HG03025 (cell line): ENCODE results near the gene CEP78.
"Not testable (repeated sequence)": the region's sequence is repeated elsewhere in the genome, so short reads cannot be mapped to it uniquely, and the experiment has no call there.

Experiments
- ATAC-seq: cut with Tn5 transposase; IDR thresholded peaks from one replicate; pipeline ENCODE4 v1.9.1; 2021; ENCODE audit warnings: mild to moderate bottlenecking, moderate library complexity; ENCODE audit not compliant: unreplicated experiment, low FRiP score

CEP78 gene

GRCh38 chr9:78280982-78281668 is 45.2 kb downstream of the CEP78 start:
- ATAC-seq = no peak

- not testable (repeated sequence) for ATAC-seq
Measured at GRCh38 chr9:78284181-78284580, 48.3 kb downstream of the CEP78 start.

GRCh38 chr9:78286125-78286524 is 50.2 kb downstream of the CEP78 start:
- ATAC-seq = no peak

GRCh38 chr9:78286946-78287388 is 51.1 kb downstream of the CEP78 start:
- no peak for ATAC-seq

- ATAC-seq = no peak
Measured at GRCh38 chr9:78288214-78288892, 52.5 kb downstream of the CEP78 start.

GRCh38 chr9:78289474-78289873 is 53.6 kb downstream of the CEP78 start:
- no peak for ATAC-seq

GRCh38 chr9:78291240-78291925 is 55.5 kb downstream of the CEP78 start:
- no peak for ATAC-seq

DNA sequence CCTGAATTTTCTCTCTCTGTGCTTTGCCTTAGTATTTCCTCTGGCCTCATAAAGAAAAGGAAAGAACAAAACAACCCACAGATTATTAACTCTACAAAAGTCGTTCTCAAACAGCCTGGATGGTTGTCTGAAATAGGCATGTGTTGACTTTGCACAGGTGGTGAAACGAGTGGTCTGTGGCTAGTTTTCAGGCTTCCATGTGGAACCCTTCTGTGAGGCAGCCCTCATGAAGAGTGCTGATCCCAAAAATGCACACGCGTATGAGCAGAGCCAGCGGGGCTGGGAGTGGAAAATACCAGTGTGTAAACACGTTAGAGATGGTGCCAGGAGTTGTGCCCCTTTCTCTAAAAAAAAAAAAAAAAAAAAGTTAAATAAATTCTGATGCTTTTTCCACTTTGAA is 56.2 kb downstream of the CEP78 start:
- no peak for ATAC-seq

- no peak for ATAC-seq
Measured at GRCh38 chr9:78292716-78293497, 57.0 kb downstream of the CEP78 start.

DNA sequence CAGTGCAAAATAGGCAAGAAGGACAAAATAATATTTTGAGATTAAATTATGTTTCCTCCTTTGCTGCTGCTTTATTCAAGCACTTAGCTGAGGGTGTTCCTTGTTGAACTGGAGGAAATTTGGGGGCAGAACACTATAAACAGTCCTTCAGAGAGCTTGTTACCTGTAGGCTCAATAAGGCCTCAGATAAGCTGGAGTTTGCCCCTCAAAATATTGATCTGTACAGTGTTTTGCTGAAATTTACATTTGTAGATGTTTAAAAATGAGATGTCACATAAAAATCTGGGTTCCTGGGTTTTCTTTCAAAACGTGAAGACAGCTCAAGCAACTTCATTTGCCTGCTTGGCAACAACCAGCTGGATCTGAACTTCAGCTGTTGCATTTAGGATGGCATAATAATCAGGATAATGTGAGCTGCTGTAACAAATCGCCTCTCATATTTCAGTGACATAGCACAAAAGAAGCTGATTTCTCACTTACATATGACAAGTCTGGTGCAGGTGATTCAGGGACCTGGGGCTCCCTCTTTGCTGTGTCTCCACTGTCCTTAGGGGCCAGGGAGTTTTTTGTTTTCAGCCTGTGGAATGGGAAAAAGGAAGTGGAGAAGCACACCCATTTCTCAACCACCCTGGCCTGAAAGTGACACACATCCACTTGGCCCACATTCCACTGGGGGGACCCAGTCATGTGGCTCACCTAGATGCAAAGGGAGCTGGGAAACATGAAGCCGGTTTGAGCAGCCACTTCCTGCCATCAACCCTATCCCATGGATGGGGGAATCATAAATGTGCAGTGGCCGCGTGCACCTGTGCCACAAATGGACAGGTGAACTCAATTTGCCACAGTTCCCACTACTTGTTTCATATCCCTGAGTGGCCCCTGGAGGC is 58.7 kb downstream of the CEP78 start:
- no peak for ATAC-seq

GRCh38 chr9:78295177-78295575 is 59.3 kb downstream of the CEP78 start:
- ATAC-seq = no peak

- ATAC-seq = no peak
Measured at GRCh38 chr9:78295731-78296130, 59.9 kb downstream of the CEP78 start.

- ATAC-seq = no peak
Measured at GRCh38 chr9:78296201-78296892, 60.5 kb downstream of the CEP78 start.

DNA sequence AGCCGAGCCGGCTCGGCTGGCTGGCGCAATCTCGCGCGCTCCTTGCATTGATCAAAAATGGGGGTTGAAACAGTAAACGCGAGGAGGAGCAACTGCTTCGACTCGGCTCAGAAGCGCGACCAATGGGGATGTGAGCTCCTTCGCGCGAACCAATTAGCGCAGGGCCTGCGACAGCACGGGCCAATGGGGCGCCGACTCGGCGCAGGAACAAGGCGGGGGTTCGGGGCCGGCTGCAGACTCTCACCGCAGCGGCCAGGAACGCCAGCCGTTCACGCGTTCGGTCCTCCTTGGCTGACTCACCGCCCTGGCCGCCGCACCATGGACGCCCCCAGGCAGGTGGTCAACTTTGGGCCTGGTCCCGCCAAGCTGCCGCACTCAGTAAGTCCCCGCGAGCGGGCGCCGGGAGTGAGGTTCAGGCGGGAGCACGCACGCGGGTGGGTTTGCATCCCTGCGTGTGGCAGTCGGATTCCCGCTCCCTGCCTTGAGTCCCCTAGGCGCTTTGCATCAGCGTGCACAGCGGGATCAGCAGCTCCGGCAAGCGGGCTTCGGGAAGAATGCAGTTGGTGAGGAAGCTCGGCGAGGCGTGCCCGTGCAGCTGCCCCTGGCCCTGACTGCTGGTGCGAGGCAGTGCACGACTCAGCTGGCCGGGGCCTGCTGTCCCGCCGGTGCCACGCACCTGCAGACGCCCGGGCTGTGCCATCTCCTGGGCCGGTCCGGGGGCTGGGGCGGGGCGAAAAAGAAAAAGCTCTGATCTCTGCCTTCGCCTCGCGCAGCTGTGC is 61.2 kb downstream of the CEP78 start, which contains the start of gene PSAT1:
Gene PSAT1 (plus strand): TSS at position 233 of the 779 bp plus-strand sequence. CDS start 86 bp downstream, at position 319.
- peak; percentile 97 for ATAC-seq

GRCh38 chr9:78297672-78297961 is 61.7 kb downstream of the CEP78 start:
- no peak for ATAC-seq

DNA sequence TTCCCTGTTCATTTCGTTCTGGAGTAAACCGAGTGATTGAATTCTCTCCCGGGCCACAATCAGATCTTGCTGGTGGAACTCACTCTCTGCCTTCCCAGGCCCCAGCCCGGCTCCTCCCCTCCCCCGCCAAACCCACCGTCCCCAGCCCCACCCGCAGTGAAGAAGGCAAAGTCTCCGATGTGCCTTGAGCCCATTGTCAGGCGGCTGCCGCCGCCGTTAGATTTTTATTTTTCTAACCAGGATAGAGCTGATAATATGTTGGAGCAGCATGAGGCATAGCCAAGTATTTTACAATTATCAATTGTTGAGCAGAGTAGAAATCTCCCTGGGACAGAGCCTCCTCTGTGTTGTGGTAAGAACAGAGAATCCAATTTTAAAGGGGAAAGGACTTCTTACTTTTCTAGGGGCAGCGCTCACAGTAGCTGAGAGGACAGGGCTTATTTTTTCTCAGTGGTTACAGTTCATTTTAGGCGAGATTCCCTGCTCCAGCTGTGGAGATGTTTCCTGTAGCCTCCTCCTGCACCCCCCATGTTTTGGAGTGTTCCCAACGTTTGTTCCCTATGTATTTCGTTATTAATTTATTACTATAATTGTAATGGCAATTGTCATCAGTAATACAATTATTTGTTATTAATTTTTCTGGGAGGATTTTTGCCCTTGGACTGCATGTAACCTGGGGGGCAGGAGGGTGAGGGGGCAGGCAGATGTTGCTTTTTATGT is 62.3 kb downstream of the CEP78 start:
- ATAC-seq = no peak

GRCh38 chr9:78300209-78300608 is 64.3 kb downstream of the CEP78 start:
- no peak for ATAC-seq

- no peak for ATAC-seq
Measured at GRCh38 chr9:78301466-78301865, 65.6 kb downstream of the CEP78 start.
